Measurements from ENCODE around the gene TMEM232.

GRCh38 chr5:110630350-110630749, 96.1 kb downstream of the TMEM232 start:
- TF ChIP-seq CTCF (IDR thresholded peaks at IDR 0.05; ENCODE audit: low read depth, low read length, poor library complexity, severe bottlenecking) = no peak
- no peak for TF ChIP-seq EZH2phosphoT487 (IDR thresholded peaks at IDR 0.05; ENCODE audit: borderline replicate concordance, low read length)
